DOHH2 (cell line): ENCODE data around the gene RNF212.
"Not testable (repeated sequence)": the region's sequence is repeated elsewhere in the genome, so short reads cannot be mapped to it uniquely, and the experiment has no call there.

Experiments
- EZH2phosphoT487 ChIP-seq: fragments of 200-600 bp; sonication (generic); IDR thresholded peaks from 2 replicates; pipeline ENCODE4 v1.6.1; 2017; ENCODE audit warnings: borderline replicate concordance, mild to moderate bottlenecking, antibody characterized with exemption, low read length, moderate library complexity, mixed read lengths
- TF ChIP-seq, protein P1 (sequence below): fragments of 200-600 bp; sonication (generic); IDR thresholded peaks from one replicate; pipeline ENCODE4 v1.5.1; 2014; ENCODE audit warnings: antibody characterized with exemption, mild to moderate bottlenecking, low read depth, low read length; ENCODE audit not compliant: poor library complexity, severe bottlenecking

DNA sequence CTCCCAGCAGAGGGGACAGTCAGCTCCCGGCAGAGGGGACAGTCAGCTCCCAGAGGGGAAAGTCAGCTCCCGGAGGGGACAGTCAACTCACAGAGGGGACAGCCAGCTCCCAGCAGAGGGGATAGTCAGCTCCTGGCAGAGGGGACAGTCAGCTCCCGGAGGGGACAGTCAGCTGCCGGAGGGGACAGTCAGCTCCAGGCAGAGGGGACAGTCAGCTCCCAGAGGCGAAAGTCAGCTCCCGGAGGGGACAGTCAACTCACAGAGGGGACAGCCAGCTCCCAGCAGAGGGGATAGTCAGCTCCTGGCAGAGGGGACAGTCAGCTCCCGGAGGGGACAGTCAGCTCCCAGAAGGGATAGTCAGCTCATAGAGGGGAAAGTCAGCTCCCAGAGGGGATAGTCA is 59.5 kb downstream of the RNF212 start:
- TF ChIP-seq, protein P1, sequence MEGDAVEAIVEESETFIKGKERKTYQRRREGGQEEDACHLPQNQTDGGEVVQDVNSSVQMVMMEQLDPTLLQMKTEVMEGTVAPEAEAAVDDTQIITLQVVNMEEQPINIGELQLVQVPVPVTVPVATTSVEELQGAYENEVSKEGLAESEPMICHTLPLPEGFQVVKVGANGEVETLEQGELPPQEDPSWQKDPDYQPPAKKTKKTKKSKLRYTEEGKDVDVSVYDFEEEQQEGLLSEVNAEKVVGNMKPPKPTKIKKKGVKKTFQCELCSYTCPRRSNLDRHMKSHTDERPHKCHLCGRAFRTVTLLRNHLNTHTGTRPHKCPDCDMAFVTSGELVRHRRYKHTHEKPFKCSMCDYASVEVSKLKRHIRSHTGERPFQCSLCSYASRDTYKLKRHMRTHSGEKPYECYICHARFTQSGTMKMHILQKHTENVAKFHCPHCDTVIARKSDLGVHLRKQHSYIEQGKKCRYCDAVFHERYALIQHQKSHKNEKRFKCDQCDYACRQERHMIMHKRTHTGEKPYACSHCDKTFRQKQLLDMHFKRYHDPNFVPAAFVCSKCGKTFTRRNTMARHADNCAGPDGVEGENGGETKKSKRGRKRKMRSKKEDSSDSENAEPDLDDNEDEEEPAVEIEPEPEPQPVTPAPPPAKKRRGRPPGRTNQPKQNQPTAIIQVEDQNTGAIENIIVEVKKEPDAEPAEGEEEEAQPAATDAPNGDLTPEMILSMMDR, result not testable (repeated sequence)
- not testable (repeated sequence) for TF ChIP-seq EZH2phosphoT487
